ENCODE data around the gene AFAP1L2.

AFAP1L2 gene

GRCh38 chr10:114252092-114252491 lies 152.2 kb downstream of the AFAP1L2 start:
- DNase-seq (ENCODE audit: low read depth), result no peak
- no peak overlapping the region for H3K4me3 ChIP-seq (ENCODE audit: low read length)
- TF ChIP-seq CTCF (conservative IDR thresholded peaks at IDR 0.05; ENCODE audit: low read depth, low read length), result no peak

- no peak for DNase-seq (ENCODE audit: low read depth)
- no peak for TF ChIP-seq CTCF (conservative IDR thresholded peaks at IDR 0.05; ENCODE audit: low read depth, low read length)
- no peak overlapping the region for H3K4me3 ChIP-seq (ENCODE audit: low read length)
Measured at GRCh38 chr10:114250716-114251115, 153.6 kb downstream of the AFAP1L2 start.

- no peak for TF ChIP-seq CTCF (conservative IDR thresholded peaks at IDR 0.05; ENCODE audit: low read depth, low read length)
- DNase-seq (ENCODE audit: low read depth), result no peak
- H3K4me3 ChIP-seq (ENCODE audit: low read length), result no peak overlapping the region
Measured at GRCh38 chr10:114250236-114250635, 154.1 kb downstream of the AFAP1L2 start.

GRCh38 chr10:114246679-114247305 lies 157.5 kb downstream of the AFAP1L2 start:
- H3K4me3 ChIP-seq (ENCODE audit: low read length), result no peak overlapping the region
- DNase-seq (ENCODE audit: low read depth), result no peak
- TF ChIP-seq CTCF (conservative IDR thresholded peaks at IDR 0.05; ENCODE audit: low read depth, low read length), result no peak

- no peak for DNase-seq (ENCODE audit: low read depth)
- TF ChIP-seq CTCF (conservative IDR thresholded peaks at IDR 0.05; ENCODE audit: low read depth, low read length), result no peak
- no peak overlapping the region for H3K4me3 ChIP-seq (ENCODE audit: low read length)
Measured at GRCh38 chr10:114245121-114245791, 159.0 kb downstream of the AFAP1L2 start.
